Natural killer cell (primary cell): Measurements from ENCODE around the gene PSMD4. TPM values are rescaled to one million over a fixed set of nuclear protein-coding genes. Genes with fewer than 3 reads are reported as not detected.
"Not testable (repeated sequence)": the region's sequence is repeated elsewhere in the genome, so short reads cannot be mapped to it uniquely, and the experiment has no call there.

Experiments used
- ATAC-seq, 3 donors: fragments of 150-1000 bp in 2 of 3; fragments of 200-7000 bp in 1 of 3; cut with Tn5 transposase; 1 replicate in 1 of 3; 2 replicates in 2 of 3; pipeline ENCODE4 v1.10.0; 2021; ENCODE audit warnings: mild to moderate bottlenecking in 2 of 3, moderate library complexity in 2 of 3
- DNase-seq, 2 donors: peaks; one replicate each; pipeline versions ENCODE4 v3.0.0 to v3.0.0-alpha.2; 2013 to 2021; ENCODE audit warnings: mixed read lengths in 1 of 2
- H3K27ac ChIP-seq: one replicate; pipeline ENCODE4 v1.5.1; 2013; ENCODE audit warnings: mild to moderate bottlenecking, low read length
- H3K27me3 ChIP-seq: one replicate; pipeline ENCODE4 v1.6.1; 2013; ENCODE audit warnings: low read length; ENCODE audit not compliant: control insufficient read depth, insufficient read depth
- H3K36me3 ChIP-seq: one replicate; pipeline ENCODE4 v1.6.1; 2013; ENCODE audit warnings: low read length; ENCODE audit not compliant: control insufficient read depth, insufficient read depth
- H3K4me1 ChIP-seq: one replicate; pipeline ENCODE4 v1.6.1; 2013; ENCODE audit warnings: low read length; ENCODE audit not compliant: control insufficient read depth, insufficient read depth
- H3K4me3 ChIP-seq: one replicate; pipeline ENCODE4 v1.5.1; 2013; ENCODE audit warnings: low read length
- H3K9me3 ChIP-seq: one replicate; pipeline ENCODE4 v1.6.1; 2013; ENCODE audit warnings: low read length; ENCODE audit not compliant: control insufficient read depth, insufficient read depth
- H3K27ac Mint-ChIP-seq, 2 donors: one replicate each; pipeline ENCODE4 v1.8.0; 2022; ENCODE audit warnings: mild to moderate bottlenecking in 2 of 2, mixed read lengths in 2 of 2, moderate library complexity in 1 of 2
- H3K27me3 Mint-ChIP-seq, 2 donors: one replicate each; pipeline ENCODE4 v1.8.0; 2022; ENCODE audit warnings: low read depth in 2 of 2, mixed read lengths in 2 of 2
- H3K36me3 Mint-ChIP-seq: one replicate; pipeline ENCODE4 v1.8.0; 2022; ENCODE audit warnings: mixed read lengths
- H3K4me1 Mint-ChIP-seq, 2 donors: one replicate each; pipeline ENCODE4 v1.8.0; 2022; ENCODE audit warnings: mixed read lengths in 2 of 2
- H3K4me3 Mint-ChIP-seq: one replicate; pipeline ENCODE4 v1.8.0; 2022; ENCODE audit warnings: mild to moderate bottlenecking, moderate library complexity, mixed read lengths
- H3K9me3 Mint-ChIP-seq, 2 donors: one replicate each; pipeline ENCODE4 v1.8.0; 2022; ENCODE audit warnings: mixed read lengths in 2 of 2
- WGBS: methylation state at CpG from one replicate; pipeline ENCODE4 v1.1.7; 2013; ENCODE audit warnings: missing lambda C conversion rate; ENCODE audit not compliant: insufficient coverage; 5-methylcytosine and 5-hydroxymethylcytosine counted together
- intact Hi-C: fragments of 100-400 bp; cut with micrococcal nuclease; formaldehyde crosslinking; loops from one replicate; pipeline ENCODE4 v1.14.2; 2022
- total RNA-seq, 4 donors: library from RNA; stranded (reverse); fragments of 120-200 nt in 1 of 4; gene quantifications; one replicate each; pipeline versions ENCODE4 v1.2.3 to v1.2.4, GENCODE V29; 2013 to 2022
- TF ChIP-seq, protein P1 (sequence below): fragments of 200-600 bp; IDR thresholded peaks from one replicate; pipeline ENCODE4 v1.8.0; 2022; ENCODE audit warnings: antibody characterized with exemption

Gene PSMD4
- total RNA-seq, 3 donors from 2014 or later (not counting 1 experiment from before 2014, with no cell fraction given), result 94.2 to 101 (median 99.3) TPM

DNA sequence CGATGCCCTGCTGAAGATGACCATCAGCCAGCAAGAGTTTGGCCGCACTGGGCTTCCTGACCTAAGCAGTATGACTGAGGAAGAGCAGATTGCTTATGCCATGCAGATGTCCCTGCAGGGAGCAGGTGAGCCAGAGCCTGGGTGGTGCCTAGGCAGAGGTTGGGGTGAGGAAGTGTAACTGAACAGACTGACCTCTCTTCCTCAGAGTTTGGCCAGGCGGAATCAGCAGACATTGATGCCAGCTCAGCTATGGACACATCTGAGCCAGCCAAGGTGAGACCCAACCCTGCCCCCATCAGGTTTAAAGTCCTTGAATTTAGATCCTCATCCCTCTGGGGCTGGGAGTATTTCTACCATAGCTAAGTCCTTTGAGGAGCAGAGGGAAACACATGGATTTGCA is 11.8 kb downstream of the PSMD4 start:
- H3K27ac ChIP-seq, result no peak overlapping the region
- no peak overlapping the region for H3K4me3 ChIP-seq
- no peaks in the 10 kb centered on the region for H3K9me3 Mint-ChIP-seq
- TF ChIP-seq, protein P1, sequence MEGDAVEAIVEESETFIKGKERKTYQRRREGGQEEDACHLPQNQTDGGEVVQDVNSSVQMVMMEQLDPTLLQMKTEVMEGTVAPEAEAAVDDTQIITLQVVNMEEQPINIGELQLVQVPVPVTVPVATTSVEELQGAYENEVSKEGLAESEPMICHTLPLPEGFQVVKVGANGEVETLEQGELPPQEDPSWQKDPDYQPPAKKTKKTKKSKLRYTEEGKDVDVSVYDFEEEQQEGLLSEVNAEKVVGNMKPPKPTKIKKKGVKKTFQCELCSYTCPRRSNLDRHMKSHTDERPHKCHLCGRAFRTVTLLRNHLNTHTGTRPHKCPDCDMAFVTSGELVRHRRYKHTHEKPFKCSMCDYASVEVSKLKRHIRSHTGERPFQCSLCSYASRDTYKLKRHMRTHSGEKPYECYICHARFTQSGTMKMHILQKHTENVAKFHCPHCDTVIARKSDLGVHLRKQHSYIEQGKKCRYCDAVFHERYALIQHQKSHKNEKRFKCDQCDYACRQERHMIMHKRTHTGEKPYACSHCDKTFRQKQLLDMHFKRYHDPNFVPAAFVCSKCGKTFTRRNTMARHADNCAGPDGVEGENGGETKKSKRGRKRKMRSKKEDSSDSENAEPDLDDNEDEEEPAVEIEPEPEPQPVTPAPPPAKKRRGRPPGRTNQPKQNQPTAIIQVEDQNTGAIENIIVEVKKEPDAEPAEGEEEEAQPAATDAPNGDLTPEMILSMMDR, result no peak
- whole genome bisulfite sequencing, result 93% methylated on average over 3 of the region's 3 CpGs
- intact Hi-C loops, result no loop called here
- no peaks in the 10 kb centered on the region for H3K27me3 ChIP-seq
- DNase-seq, result no peak
- H3K36me3 ChIP-seq, result peaks cover 59% of the 10 kb centered on the region
- no peaks in the 10 kb centered on the region for H3K9me3 ChIP-seq
- peaks cover 8% of the 10 kb centered on the region for H3K36me3 Mint-ChIP-seq
- no peak overlapping the region for H3K4me3 Mint-ChIP-seq
- H3K4me1 Mint-ChIP-seq, result peaks cover 0 to 4% of the 10 kb centered on the region in 2 donors
- ATAC-seq, result no peak
- H3K27me3 Mint-ChIP-seq, result no peaks in the 10 kb centered on the region
- no peaks in the 10 kb centered on the region for H3K4me1 ChIP-seq
- H3K27ac Mint-ChIP-seq, result no peak overlapping the region

DNA sequence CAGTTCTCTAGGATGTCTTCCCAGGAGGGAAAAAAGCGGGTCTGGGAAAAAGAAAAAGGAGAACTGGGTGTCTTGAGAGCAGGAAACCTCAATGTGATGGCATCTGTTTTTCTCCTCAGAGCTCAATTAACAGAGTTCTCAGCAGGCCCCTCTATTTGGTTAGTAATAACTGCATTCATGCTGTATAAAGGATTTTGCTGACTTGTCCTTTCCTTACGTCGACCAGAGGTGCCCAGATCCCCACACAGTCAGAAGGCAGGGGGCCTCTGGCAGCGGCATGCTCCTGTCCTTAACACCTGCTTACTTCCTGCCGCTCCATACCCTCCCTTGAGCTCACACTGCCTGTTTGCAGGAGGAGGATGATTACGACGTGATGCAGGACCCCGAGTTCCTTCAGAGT is 12.3 kb downstream of the PSMD4 start:
- Mint-ChIP-seq H3K36me3 (peaks cover 8% of the 10 kb centered on the region), H3K4me1 (peaks cover 0 to 4% of the 10 kb centered on the region in 2 donors), H3K9me3 (no peaks in the 10 kb centered on the region), H3K4me3 (no peak overlapping the region), H3K27me3 (no peaks in the 10 kb centered on the region), H3K27ac (no peak overlapping the region)
- Histone ChIP-seq H3K4me3 (no peak overlapping the region), H3K27ac (no peak overlapping the region), H3K9me3 (no peaks in the 10 kb centered on the region), H3K4me1 (no peaks in the 10 kb centered on the region), H3K36me3 (peaks cover 59% of the 10 kb centered on the region), H3K27me3 (no peaks in the 10 kb centered on the region)
- WGBS, result 85% methylated on average over 6 of the region's 8 CpGs
- no peak for ATAC-seq
- intact Hi-C loops, result no loop called here
- TF ChIP-seq, protein P1, result no peak
- DNase-seq, result no peak

DNA sequence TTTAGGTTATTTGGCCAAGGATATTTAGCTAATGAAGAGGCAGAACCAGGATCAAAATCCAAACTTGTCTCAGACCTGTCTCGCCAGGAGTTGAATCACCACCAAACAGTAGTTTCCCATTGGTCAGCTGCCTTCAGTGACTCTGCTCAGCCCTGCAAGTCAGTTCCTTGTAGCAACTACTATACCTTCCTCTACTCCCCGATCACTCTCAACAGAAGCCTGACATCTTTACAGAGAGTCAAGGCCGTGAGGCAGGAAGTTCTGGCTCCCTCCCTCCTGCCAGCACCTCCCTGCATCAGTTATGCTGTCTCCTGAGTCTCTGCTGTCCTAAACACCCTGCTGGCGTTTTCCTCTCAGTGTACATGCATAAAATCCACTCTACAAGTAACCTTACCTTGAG is 13.2 kb downstream of the PSMD4 start:
- intact Hi-C loops, result no loop called here
- peaks cover 8% of the 10 kb centered on the region for H3K36me3 Mint-ChIP-seq
- DNase-seq, result no peak
- H3K4me1 ChIP-seq, result no peaks in the 10 kb centered on the region
- no peak overlapping the region for H3K4me3 Mint-ChIP-seq
- 80% methylated on average over 4 of the region's 4 CpGs for WGBS
- no peak overlapping the region for H3K27ac ChIP-seq
- TF ChIP-seq, protein P1, result no peak
- no peaks in the 10 kb centered on the region for H3K9me3 ChIP-seq
- H3K27me3 Mint-ChIP-seq, result no peaks in the 10 kb centered on the region
- no peak overlapping the region for H3K4me3 ChIP-seq
- no peaks in the 10 kb centered on the region for H3K27me3 ChIP-seq
- H3K4me1 Mint-ChIP-seq, result peaks cover 3 to 4% of the 10 kb centered on the region in 2 donors
- no peaks in the 10 kb centered on the region for H3K9me3 Mint-ChIP-seq
- ATAC-seq, result no peak
- H3K36me3 ChIP-seq, result peaks cover 52% of the 10 kb centered on the region
- no peak overlapping the region for H3K27ac Mint-ChIP-seq

DNA sequence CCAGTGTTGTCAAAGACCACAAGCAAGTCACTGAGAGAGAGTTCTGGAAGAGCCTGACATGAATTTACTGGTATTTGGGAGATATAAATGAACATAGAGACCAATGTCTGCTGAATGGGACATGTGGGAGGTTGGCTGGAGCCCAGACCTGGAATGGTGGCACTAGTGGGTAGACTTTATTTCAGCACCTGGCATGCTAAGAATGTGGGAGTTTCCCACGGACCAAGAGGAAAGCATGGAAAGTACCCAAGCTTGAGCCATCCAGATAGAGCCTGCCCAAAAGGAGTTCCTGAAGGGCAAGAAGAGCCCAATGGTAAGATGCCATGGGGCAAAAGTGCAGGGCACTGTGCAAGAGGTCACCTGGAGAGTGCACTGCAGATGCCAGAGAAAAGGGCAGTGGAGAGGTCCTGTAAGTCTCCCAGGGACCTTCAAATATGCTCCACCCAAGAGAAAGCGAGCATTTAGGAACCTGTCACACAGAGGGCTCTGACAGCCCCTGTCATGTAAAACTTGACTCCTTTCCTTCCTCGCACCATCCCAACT is 19.5 kb downstream of the PSMD4 start:
- ATAC-seq (no peak), DNase-seq (no peak)
- Mint-ChIP-seq H3K36me3 (no peaks in the 10 kb centered on the region), H3K27me3 (no peaks in the 10 kb centered on the region), H3K27ac (no peak overlapping the region), H3K9me3 (no peaks in the 10 kb centered on the region), H3K4me1 (peaks cover 0 to 3% of the 10 kb centered on the region in 2 donors), H3K4me3 (no peak overlapping the region)
- no peak overlapping the region for H3K4me3 ChIP-seq
- peaks cover 3% of the 10 kb centered on the region for H3K4me1 ChIP-seq
- 96% methylated on average over 2 of the region's 3 CpGs for WGBS
- TF ChIP-seq, protein P1, result no peak
- peaks cover 7% of the 10 kb centered on the region for H3K36me3 ChIP-seq
- no peaks in the 10 kb centered on the region for H3K9me3 ChIP-seq
- intact Hi-C loops, result no loop called here
- H3K27me3 ChIP-seq, result no peaks in the 10 kb centered on the region
- no peak overlapping the region for H3K27ac ChIP-seq

DNA sequence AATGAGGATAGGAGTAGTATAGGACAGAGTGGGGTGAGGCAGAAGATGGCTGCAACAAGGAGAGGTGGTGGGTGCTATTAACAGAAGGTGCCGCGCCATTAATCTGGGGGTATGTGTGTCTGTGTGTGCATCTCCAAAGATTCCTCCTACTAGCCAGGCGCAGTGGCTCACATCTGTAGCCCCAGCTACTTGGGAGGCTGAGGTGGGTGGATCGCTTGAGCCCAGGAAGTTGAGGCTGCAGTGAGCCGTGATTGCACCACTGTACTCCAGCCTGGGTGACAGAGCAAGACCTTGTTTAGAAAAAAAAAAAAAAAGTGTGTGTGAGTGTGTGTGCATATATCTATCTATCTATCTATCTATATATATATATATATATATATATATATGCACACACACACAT is 20.8 kb downstream of the PSMD4 start:
- DNase-seq, H3K4me3 Mint-ChIP-seq, H3K27me3 ChIP-seq, H3K9me3 ChIP-seq, H3K4me3 ChIP-seq, H3K4me1 Mint-ChIP-seq, H3K27me3 Mint-ChIP-seq, ATAC-seq, H3K36me3 ChIP-seq, H3K36me3 Mint-ChIP-seq, H3K9me3 Mint-ChIP-seq, H3K4me1 ChIP-seq, H3K27ac Mint-ChIP-seq, intact Hi-C loops, H3K27ac ChIP-seq: not testable (repeated sequence)
- WGBS, result 87% methylated on average over 4 of the region's 5 CpGs
